Astrocyte (in vitro differentiated cells and primary cell): ENCODE measurements around the gene FHAD1.

Experiments
- EZH2 ChIP-seq: IDR thresholded peaks from 2 replicates; pipeline ENCODE4 v1.6.1; 2012; ENCODE audit warnings: mild to moderate bottlenecking, low read length, inconsistent platforms; ENCODE audit not compliant: insufficient read depth
- TF ChIP-seq, protein P1 (sequence below): IDR thresholded peaks from 2 replicates; pipeline ENCODE4 v1.5.1; 2011; ENCODE audit warnings: low read depth, mild to moderate bottlenecking, inconsistent platforms, low read length, moderate library complexity; ENCODE audit not compliant: insufficient read depth

DNA sequence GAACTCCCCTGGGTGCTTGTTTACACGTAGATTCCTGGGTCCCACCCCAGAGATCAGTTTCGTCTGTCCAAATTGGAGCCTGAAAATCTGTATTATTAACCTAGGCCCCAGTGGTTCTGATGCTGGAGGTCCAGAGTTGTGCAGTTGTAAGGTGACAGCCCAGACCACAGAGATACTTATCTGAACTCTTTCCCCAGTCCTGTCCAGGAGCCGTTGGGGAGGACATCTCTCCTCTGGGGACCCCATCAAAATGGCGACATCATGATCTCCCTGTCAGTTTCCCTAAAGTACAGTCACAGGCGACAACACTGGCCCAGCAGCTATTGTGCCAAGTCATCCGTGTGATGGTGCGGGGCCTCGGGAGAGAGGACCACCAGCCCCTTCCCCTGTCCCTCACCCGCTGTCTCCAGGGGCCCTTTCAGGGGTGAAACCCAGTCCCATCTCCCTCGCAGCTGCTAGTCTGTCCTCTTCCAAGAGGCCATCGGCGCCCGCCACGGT is 161.9 kb downstream of the FHAD1 start:
- TF ChIP-seq, protein P1, sequence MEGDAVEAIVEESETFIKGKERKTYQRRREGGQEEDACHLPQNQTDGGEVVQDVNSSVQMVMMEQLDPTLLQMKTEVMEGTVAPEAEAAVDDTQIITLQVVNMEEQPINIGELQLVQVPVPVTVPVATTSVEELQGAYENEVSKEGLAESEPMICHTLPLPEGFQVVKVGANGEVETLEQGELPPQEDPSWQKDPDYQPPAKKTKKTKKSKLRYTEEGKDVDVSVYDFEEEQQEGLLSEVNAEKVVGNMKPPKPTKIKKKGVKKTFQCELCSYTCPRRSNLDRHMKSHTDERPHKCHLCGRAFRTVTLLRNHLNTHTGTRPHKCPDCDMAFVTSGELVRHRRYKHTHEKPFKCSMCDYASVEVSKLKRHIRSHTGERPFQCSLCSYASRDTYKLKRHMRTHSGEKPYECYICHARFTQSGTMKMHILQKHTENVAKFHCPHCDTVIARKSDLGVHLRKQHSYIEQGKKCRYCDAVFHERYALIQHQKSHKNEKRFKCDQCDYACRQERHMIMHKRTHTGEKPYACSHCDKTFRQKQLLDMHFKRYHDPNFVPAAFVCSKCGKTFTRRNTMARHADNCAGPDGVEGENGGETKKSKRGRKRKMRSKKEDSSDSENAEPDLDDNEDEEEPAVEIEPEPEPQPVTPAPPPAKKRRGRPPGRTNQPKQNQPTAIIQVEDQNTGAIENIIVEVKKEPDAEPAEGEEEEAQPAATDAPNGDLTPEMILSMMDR, result no peak
- TF ChIP-seq EZH2, result no peak
